Type B pancreatic cell (in vitro differentiated cells): Measurements from ENCODE around the gene PKP4. TPM values are rescaled to one million over a fixed set of nuclear protein-coding genes. Genes with fewer than 3 reads are reported as not detected.

ENCODE experiments used
- DNase-seq: peaks from one replicate; pipeline ENCODE4 v3.0.0; 2021; ENCODE audit warnings: mixed read lengths; ENCODE audit not compliant: unreplicated experiment; ENCODE audit errors: extremely low spot score
- H3K27ac Mint-ChIP-seq: 2 replicates; pipeline ENCODE4 v1.8.0; 2021; ENCODE audit warnings: mild to moderate bottlenecking, mixed read lengths
- H3K27me3 Mint-ChIP-seq: 2 replicates; pipeline ENCODE4 v1.8.0; 2021; ENCODE audit warnings: mixed read lengths
- H3K36me3 Mint-ChIP-seq: 2 replicates; pipeline ENCODE4 v1.8.0; 2021; ENCODE audit warnings: mixed read lengths
- H3K4me1 Mint-ChIP-seq: one replicate; pipeline ENCODE4 v1.8.0; 2021; ENCODE audit warnings: mixed read lengths; ENCODE audit not compliant: unreplicated experiment
- H3K4me3 Mint-ChIP-seq: 2 replicates; pipeline ENCODE4 v1.8.0; 2021; ENCODE audit warnings: mild to moderate bottlenecking, mixed read lengths
- H3K9me3 Mint-ChIP-seq: 2 replicates; pipeline ENCODE4 v1.8.0; 2021; ENCODE audit warnings: mixed read lengths
- total RNA-seq: library from RNA; stranded (reverse); gene quantifications from 2 replicates; pipeline ENCODE4 v1.2.1, GENCODE V29; 2021; ENCODE audit warnings: low replicate concordance
- TF ChIP-seq, protein P1 (sequence below): fragments of 200-600 bp; sonication (generic); conservative IDR thresholded peaks from 2 replicates; pipeline ENCODE4 v1.5.0; 2021; ENCODE audit warnings: antibody characterized with exemption, mild to moderate bottlenecking

Gene PKP4
- total RNA-seq, 1 donor from 2014 or later, result 73.6 TPM

DNA sequence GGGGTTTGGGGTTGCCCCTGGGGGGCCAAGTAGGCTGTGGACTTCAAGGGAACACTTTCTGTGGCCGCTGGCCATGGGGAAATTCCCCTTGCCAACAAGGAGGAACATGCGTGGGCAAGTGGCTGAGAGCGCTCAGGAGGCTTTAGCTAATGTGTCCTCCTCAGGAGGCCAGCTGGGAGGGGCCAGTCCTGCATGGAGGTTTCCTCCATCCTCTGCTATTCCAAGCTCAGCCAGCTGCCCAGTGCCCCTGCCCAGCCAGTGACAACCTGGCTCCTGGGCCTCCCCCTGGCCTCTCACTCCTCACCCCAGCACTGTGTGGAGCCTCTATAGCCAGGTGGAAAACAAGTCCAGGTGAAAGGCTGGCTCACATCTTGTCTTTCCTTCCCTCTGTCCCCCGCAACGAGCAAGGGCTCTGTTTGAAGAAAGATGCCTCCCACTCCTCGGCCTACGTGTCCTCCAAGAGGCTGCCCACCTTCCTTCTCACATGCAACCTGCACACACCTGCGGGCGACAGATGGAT, 273.9 kb downstream of the PKP4 start:
- Mint-ChIP-seq H3K27me3 (no peaks in the 10 kb centered on the region), H3K4me3 (no peak overlapping the region), H3K9me3 (peaks cover under 1% of the 10 kb centered on the region), H3K27ac (no peak overlapping the region), H3K4me1 (peaks cover 43% of the 10 kb centered on the region), H3K36me3 (no peaks in the 10 kb centered on the region)
- TF ChIP-seq, protein P1, sequence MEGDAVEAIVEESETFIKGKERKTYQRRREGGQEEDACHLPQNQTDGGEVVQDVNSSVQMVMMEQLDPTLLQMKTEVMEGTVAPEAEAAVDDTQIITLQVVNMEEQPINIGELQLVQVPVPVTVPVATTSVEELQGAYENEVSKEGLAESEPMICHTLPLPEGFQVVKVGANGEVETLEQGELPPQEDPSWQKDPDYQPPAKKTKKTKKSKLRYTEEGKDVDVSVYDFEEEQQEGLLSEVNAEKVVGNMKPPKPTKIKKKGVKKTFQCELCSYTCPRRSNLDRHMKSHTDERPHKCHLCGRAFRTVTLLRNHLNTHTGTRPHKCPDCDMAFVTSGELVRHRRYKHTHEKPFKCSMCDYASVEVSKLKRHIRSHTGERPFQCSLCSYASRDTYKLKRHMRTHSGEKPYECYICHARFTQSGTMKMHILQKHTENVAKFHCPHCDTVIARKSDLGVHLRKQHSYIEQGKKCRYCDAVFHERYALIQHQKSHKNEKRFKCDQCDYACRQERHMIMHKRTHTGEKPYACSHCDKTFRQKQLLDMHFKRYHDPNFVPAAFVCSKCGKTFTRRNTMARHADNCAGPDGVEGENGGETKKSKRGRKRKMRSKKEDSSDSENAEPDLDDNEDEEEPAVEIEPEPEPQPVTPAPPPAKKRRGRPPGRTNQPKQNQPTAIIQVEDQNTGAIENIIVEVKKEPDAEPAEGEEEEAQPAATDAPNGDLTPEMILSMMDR, result no peak
- DNase-seq, result no peak

- peaks cover 7% of the 10 kb centered on the region for H3K9me3 Mint-ChIP-seq
- H3K4me1 Mint-ChIP-seq, result peaks cover 45% of the 10 kb centered on the region
- TF ChIP-seq, protein P1, result no peak
- no peak overlapping the region for H3K27ac Mint-ChIP-seq
- H3K36me3 Mint-ChIP-seq, result no peaks in the 10 kb centered on the region
- no peaks in the 10 kb centered on the region for H3K27me3 Mint-ChIP-seq
- H3K4me3 Mint-ChIP-seq, result no peak overlapping the region
- no peak for DNase-seq
Measured at GRCh38 chr2:158731386-158731785, 274.6 kb downstream of the PKP4 start.

Other genes starting within 250 kb of the PKP4 start
- 0.69 and 3.1 TPM in 2 replicates for gene CCDC148, start 199 bp upstream of the PKP4 start, total RNA-seq